Measurements from ENCODE around the gene STARD3.

STARD3 gene

DNA sequence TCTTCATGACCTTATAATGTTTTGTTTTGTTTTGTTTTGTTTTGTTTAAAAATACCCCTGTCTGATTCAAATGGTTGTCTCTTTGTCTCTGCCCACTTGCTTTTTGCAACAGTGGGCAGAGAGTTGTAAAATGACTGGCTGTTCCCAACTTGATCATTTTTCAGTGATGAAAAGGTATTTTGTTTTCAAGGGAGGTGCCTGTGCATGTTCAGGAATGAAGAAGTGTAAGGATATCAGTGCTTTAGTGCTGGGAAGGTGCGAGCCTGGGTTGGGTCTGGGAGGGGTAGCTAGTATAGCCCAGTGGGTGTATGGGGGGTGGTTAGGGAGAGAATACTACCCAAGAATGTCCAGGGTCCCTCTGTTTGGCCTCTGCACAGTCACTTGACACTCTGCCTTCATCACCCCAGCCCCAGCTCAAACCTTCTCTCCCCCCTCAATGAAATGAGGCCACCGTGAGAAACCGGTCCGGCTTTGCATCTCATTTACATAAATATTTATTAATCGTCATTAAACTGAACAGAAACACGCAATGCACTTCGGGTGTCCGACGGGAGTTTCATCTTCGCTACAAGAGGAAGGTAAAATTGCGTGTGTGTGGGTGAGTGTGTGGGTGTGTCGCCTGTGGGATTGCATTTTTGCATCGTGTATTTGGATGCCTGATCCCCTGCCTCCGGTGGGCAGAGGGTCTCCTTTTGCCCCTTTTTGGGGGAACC, 33.5 kb upstream of the STARD3 start:
- no peak for DNase-seq (ENCODE audit: extremely low read depth in 1 of 2, low read depth in 1 of 2)

DNA sequence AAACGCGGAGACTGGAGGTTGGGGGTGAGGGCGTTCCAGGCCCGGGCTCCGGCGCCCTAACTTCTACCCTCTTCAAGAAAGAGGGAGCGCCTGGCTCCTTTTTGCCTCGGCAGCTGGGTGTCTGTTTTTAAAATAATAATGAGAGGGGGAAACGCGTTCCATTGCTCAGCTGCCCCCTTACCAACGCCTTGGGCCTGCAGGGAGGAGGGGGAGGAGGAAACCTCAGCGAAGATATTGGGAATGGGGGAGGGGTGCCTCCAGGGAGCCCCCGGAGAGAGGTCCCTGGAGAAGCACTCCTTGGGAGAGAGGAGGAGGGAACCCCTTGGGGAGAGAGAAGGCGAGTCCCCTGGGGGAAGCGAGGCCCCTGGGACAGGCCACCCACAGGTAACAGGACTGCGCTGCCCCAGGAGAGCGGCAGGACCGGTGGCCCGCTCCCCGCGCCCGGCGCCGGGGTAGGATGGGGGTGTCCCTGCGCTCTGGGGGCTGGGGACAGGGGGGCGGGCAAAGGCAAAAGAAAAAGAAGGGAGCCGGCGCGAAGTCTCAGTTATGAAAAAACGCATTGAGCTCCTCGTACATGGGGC, 31.9 kb upstream of the STARD3 start:
- no peak for DNase-seq (ENCODE audit: extremely low read depth in 1 of 2, low read depth in 1 of 2)

DNA sequence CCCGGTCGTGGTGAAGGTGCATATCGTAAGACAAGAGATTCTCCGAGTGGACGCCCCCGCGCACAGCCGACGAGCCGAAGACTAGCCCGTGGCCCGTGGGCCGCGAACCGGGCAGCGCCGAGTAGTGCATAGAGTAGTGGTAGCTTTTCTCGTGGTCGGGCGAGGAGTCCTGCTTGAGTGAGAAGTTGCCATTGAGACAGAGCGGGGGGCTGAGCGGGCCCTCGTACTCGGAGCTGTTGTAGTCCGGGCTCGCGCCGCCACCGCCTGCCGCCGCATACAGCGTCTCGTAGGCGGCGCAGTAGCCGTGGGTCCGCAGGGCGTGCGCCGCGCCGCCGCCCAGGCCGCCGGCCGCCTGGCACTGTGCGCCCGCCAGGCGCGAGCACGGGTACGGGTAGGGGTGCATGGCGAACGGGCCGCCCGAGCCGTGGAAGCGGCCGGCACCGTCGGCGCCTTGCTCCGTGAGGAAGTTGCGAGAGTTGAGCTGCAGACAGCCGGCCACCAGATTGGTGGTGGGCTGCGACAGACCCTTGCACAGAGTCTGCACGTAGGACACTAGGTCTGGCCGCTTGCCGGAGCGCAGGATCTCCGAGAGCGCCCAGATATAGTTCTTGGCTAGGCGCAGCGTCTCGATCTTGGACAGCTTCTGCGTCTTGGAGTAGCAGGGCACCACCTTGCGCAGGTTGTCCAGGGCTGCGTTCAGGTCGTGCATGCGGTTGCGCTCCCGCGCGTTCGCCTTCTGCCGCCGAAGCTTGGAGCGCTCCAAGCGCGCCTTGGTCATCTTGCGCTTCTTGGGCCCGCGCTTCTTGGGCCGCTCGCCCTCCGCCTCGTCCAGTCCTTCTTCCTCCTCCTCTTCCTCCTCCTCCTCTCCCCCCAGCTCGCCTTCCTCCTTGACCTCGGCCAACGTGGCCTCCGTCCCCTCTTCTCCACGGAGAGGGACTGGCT, 31.2 kb upstream of the STARD3 start:
- no peak for DNase-seq (ENCODE audit: extremely low read depth in 1 of 2, low read depth in 1 of 2)

GRCh38 chr17:39606434-39607056, 30.4 kb upstream of the STARD3 start:
- no peak for DNase-seq (ENCODE audit: extremely low read depth in 1 of 2, low read depth in 1 of 2)

- DNase-seq (ENCODE audit: extremely low read depth in 1 of 2, low read depth in 1 of 2): no peak
These were observed 29.7 kb upstream of the STARD3 start for GRCh38 chr17:39607057-39607850.

DNA sequence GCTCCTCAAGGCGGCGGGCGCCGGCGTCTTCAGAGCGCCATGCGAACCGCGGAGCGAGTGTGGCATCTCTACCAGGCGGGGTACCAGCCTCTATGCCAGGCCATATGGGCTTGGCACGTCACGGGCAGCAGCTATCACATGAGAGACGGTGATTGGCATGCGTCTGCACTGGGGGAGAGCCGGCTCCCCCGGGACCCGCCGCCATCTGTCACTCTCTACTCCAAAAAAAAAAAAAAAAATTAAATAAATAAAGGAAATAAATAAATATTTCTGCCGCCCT, 29.2 kb upstream of the STARD3 start, which contains the start of gene NEUROD2:
NEUROD2 (minus strand) TSS at position 70 of the 280 bp plus-strand sequence. CDS start 1,321 bp downstream, outside the sequence.
- DNase-seq (ENCODE audit: extremely low read depth in 1 of 2, low read depth in 1 of 2): no peak

DNA sequence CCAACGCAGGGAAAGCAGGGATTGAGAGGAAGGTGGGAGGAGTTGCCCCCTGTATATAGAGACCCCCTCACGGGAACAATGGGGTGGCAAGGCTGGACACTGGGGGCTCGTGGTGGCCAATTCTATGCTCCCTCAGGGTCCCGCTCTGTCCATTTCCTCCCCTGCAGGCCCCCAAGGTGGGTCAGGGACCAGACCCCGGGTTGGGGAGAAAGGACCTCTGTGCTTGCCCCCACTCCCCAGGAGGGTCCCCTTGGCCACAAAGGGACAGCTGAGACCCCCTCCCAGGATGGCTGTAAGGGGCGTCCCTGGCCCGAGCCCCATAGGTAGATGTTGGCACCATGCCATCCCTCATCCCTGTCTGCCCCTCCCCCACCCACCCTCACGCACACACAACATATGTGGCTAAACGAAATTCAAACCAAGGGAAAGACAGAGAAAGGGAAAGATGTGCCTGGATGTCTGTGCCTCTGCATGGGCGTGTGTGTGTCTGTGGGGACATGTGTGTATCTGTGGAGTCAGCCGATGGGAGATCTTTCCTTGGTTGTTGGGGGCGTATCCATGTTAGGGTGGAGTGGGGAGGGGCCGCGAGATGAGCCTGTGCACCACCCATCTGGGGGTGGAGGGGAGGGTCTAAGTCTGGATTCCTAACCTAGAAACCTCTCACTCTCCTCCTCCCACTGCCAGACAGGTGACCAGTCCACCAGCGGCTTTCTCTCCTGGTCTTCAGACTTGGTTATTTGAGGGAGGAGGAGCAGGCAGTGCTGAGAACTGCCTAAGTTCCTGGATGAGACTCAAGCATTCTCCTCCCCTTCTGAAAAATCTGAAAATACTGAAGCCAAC, 28.6 kb upstream of the STARD3 start:
- DNase-seq (ENCODE audit: extremely low read depth in 1 of 2, low read depth in 1 of 2): no peak

- no peak for DNase-seq (ENCODE audit: extremely low read depth in 1 of 2, low read depth in 1 of 2)
These were observed 27.4 kb upstream of the STARD3 start for GRCh38 chr17:39609416-39610025.

- DNase-seq (ENCODE audit: extremely low read depth in 1 of 2, low read depth in 1 of 2): no peak
These were observed 25.4 kb upstream of the STARD3 start for GRCh38 chr17:39611401-39612112.

- DNase-seq (ENCODE audit: extremely low read depth in 1 of 2, low read depth in 1 of 2): no peak
These were observed 24.6 kb upstream of the STARD3 start for GRCh38 chr17:39612291-39612894.

- DNase-seq (ENCODE audit: extremely low read depth in 1 of 2, low read depth in 1 of 2): no peak
These were observed 23.9 kb upstream of the STARD3 start for GRCh38 chr17:39612935-39613464.

DNA sequence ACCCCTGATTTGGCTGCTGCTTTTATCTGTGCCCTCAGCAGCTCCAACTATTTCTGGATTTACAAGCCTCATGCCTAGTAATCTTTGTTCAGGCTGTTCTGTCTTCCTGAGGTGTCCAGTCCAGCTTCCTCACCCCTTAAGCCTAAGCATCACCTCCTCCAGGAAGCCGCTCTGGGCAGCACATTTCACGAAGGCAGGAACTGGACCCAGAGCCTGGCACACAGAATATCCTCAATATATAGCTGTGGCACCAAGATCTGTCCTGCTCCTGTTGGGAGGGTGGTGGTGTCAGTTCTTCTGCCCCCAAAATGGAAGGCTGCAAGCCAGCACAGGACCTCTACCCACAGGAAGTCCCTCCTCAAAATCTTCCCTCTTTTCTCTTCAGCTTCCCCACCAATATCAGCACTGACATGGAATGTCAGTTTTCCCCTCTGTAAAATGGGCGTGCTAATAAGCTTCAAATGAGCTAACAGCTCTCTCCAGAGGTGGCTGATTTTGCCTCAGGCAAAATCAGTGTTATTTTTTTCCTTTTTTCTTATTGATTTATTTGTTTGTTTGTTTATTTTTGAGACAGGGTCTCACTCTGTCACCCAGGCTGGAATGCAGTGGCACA, 22.3 kb upstream of the STARD3 start:
- no peak for DNase-seq (ENCODE audit: extremely low read depth in 1 of 2, low read depth in 1 of 2)

DNA sequence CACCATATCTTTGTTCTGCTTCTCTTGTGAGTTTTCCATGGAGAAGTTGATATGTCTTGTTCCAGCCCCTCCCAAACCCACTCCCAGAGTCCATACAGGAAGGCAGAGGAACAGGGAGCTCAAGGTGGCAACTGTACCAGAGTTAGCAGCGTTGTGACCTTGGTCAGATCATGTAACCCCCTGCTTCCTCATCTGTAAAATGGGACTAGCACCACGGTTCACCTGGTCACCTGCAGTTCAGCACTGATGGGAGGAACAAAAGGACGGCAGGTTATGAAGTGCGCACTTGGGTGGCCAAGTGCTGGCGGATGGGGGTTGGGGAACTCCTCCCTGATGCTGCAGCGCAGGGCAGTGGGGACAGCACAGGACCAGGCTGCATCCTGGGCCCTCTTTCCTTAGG, 21.5 kb upstream of the STARD3 start:
- DNase-seq (ENCODE audit: extremely low read depth in 1 of 2, low read depth in 1 of 2): no peak

DNA sequence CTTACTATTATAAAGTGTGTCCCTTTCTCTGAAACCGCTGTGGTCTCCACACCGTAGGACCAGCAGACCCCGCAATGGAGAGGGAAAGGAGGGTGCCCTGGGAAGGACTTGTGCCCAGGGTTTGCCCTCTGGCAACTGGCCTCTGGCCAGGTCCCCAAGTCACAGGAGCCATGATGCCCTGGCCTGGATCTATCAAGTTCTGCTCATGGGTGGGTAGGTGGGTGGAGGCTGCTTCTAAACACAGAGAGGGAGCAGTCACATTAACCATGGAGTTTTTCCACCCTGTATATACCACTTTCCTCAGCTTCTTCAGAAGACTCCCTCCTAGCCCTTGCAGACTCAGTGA, 19.9 kb upstream of the STARD3 start:
- no peak for DNase-seq (ENCODE audit: extremely low read depth in 1 of 2, low read depth in 1 of 2)

GRCh38 chr17:39617446-39618245, 19.3 kb upstream of the STARD3 start:
- DNase-seq (ENCODE audit: extremely low read depth in 1 of 2, low read depth in 1 of 2): peak in 1 of 2 donors; percentile 35

GRCh38 chr17:39618246-39618913, 18.6 kb upstream of the STARD3 start:
- DNase-seq (ENCODE audit: extremely low read depth in 1 of 2, low read depth in 1 of 2): no peak

Data from activated CD8-positive, alpha-beta memory T cell treated with anti-CD3 and anti-CD28 coated beads for 1 hour (primary cell).